Endodermal cell (in vitro differentiated cells): ENCODE measurements around the gene CACTIN. TPM values are rescaled to one million over a fixed set of nuclear protein-coding genes. Genes with fewer than 3 reads are reported as not detected.

Experiments used
- DNase-seq: peaks from one replicate; pipeline ENCODE4 v3.0.0-alpha.2; 2017
- H3K27ac ChIP-seq: 2 replicates; pipeline ENCODE4 v1.5.1; 2013; ENCODE audit warnings: mild to moderate bottlenecking, low read depth, low read length, moderate library complexity
- H3K27me3 ChIP-seq: 2 replicates; pipeline ENCODE4 v1.6.1; 2013; ENCODE audit warnings: mild to moderate bottlenecking, low read length, moderate library complexity; ENCODE audit not compliant: insufficient read depth, control insufficient read depth, poor library complexity, severe bottlenecking
- H3K36me3 ChIP-seq: 2 replicates; pipeline ENCODE4 v1.7.0; 2013; ENCODE audit warnings: mild to moderate bottlenecking, low read length, moderate library complexity; ENCODE audit not compliant: control insufficient read depth, insufficient read depth
- H3K4me1 ChIP-seq: one replicate; pipeline ENCODE4 v1.7.0; 2013; ENCODE audit warnings: low read length; ENCODE audit not compliant: control insufficient read depth, insufficient read depth
- H3K4me3 ChIP-seq: 2 replicates; pipeline ENCODE4 v1.5.1; 2013; ENCODE audit warnings: mild to moderate bottlenecking, low read length, moderate library complexity
- H3K9ac ChIP-seq: 2 replicates; pipeline ENCODE4 v1.6.1; 2013; ENCODE audit warnings: mild to moderate bottlenecking, low read length, moderate library complexity; ENCODE audit not compliant: poor library complexity, severe bottlenecking; ENCODE audit errors: extremely low read depth
- H3K9me3 ChIP-seq: 2 replicates; pipeline ENCODE4 v1.6.1; 2013; ENCODE audit warnings: mild to moderate bottlenecking, low read length, moderate library complexity; ENCODE audit not compliant: control insufficient read depth
- H3K27ac Mint-ChIP-seq: 2 replicates; pipeline ENCODE4 v1.8.0; 2020; ENCODE audit warnings: mixed read lengths
- H3K27me3 Mint-ChIP-seq: 2 replicates; pipeline ENCODE4 v1.8.0; 2021; ENCODE audit warnings: mild to moderate bottlenecking, mixed read lengths; ENCODE audit not compliant: insufficient read depth
- H3K36me3 Mint-ChIP-seq: 2 replicates; pipeline ENCODE4 v1.8.0; 2020; ENCODE audit warnings: low read depth, mixed read lengths
- H3K4me1 Mint-ChIP-seq: 2 replicates; pipeline ENCODE4 v1.8.0; 2020; ENCODE audit warnings: mixed read lengths
- H3K4me3 Mint-ChIP-seq: 2 replicates; pipeline ENCODE4 v1.8.0; 2020; ENCODE audit warnings: mild to moderate bottlenecking, moderate library complexity, mixed read lengths
- H3K9me3 Mint-ChIP-seq: 2 replicates; pipeline ENCODE4 v1.8.0; 2020; ENCODE audit warnings: mild to moderate bottlenecking, mixed read lengths
- CTCF ChIP-seq: fragments of 200-600 bp; sonication (generic); conservative IDR thresholded peaks from 2 replicates; pipeline ENCODE4 v1.5.0; 2021; ENCODE audit warnings: antibody characterized with exemption, mild to moderate bottlenecking
- WGBS, 2 experiments: methylation state at CpG; one replicate each; pipeline versions ENCODE4 v1.1.5 to v1.1.7; 2013; ENCODE audit warnings: missing lambda C conversion rate in 2 of 2, mixed read lengths in 1 of 2; ENCODE audit not compliant: insufficient coverage in 1 of 2, insufficient read length in 1 of 2; 5-methylcytosine and 5-hydroxymethylcytosine counted together
- total RNA-seq, 2 donors: library from RNA; stranded (reverse); fragmentation: NEBNext Ultra II Directional in 1 of 2; extraction: Animal tissue kit (Norgen Biotek cat#: 25700) in 1 of 2; gene quantifications; 2 replicates in 1 of 2; 3 replicates in 1 of 2; pipeline ENCODE4 v1.2.1, GENCODE V29; 2021

CACTIN gene
- total RNA-seq, 2 donors from 2014 or later, result 31.5 to 33.5 TPM

GRCh38 chr19:3673506-3674439, 47.2 kb upstream of the CACTIN start:
- H3K4me3 Mint-ChIP-seq, result no peak overlapping the region
- peak overlapping the region; percentile 30 for H3K27ac Mint-ChIP-seq
- no peaks in the 10 kb centered on the region for H3K9me3 Mint-ChIP-seq
- Histone ChIP-seq H3K27ac (no peak overlapping the region), H3K9ac (no peak overlapping the region), H3K27me3 (no peaks in the 10 kb centered on the region), H3K36me3 (no peaks in the 10 kb centered on the region), H3K9me3 (no peaks in the 10 kb centered on the region), H3K4me3 (no peak overlapping the region), H3K4me1 (no peaks in the 10 kb centered on the region)
- peaks cover 11% of the 10 kb centered on the region for H3K4me1 Mint-ChIP-seq
- DNase-seq, result peak; percentile 37
- TF ChIP-seq CTCF, result no peak
- peaks cover 11% of the 10 kb centered on the region for H3K36me3 Mint-ChIP-seq
- 89 to 94% methylated on average over 18 to 33 of the region's 34 CpGs for WGBS, 2 experiments
- no peaks in the 10 kb centered on the region for H3K27me3 Mint-ChIP-seq

- Mint-ChIP-seq H3K36me3 (peaks cover 11% of the 10 kb centered on the region), H3K27me3 (no peaks in the 10 kb centered on the region), H3K4me1 (peaks cover 11% of the 10 kb centered on the region), H3K4me3 (no peak overlapping the region), H3K9me3 (no peaks in the 10 kb centered on the region), H3K27ac (peak overlapping the region; percentile 48)
- Histone ChIP-seq H3K9me3 (no peaks in the 10 kb centered on the region), H3K4me1 (no peaks in the 10 kb centered on the region), H3K27me3 (no peaks in the 10 kb centered on the region), H3K36me3 (no peaks in the 10 kb centered on the region), H3K4me3 (no peak overlapping the region), H3K9ac (no peak overlapping the region), H3K27ac (no peak overlapping the region)
- WGBS, 2 experiments, result 83 to 89% methylated on average over 4 to 12 of the region's 13 CpGs
- peak; percentile 36 for TF ChIP-seq CTCF
- peak; percentile 76 for DNase-seq
Observed at GRCh38 chr19:3672993-3673392, 46.4 kb upstream of the CACTIN start.

GRCh38 chr19:3672575-3672948, 46.0 kb upstream of the CACTIN start:
- H3K36me3 Mint-ChIP-seq, result peaks cover 11% of the 10 kb centered on the region
- DNase-seq, result peak; percentile 40
- Histone ChIP-seq H3K4me1 (no peaks in the 10 kb centered on the region), H3K4me3 (no peak overlapping the region), H3K9ac (no peak overlapping the region), H3K27me3 (no peaks in the 10 kb centered on the region), H3K27ac (no peak overlapping the region), H3K9me3 (no peaks in the 10 kb centered on the region), H3K36me3 (no peaks in the 10 kb centered on the region)
- H3K4me3 Mint-ChIP-seq, result no peak overlapping the region
- TF ChIP-seq CTCF, result no peak
- H3K27ac Mint-ChIP-seq, result peak overlapping the region; percentile 44
- peaks cover 11% of the 10 kb centered on the region for H3K4me1 Mint-ChIP-seq
- H3K27me3 Mint-ChIP-seq, result no peaks in the 10 kb centered on the region
- WGBS, 2 experiments, result 95 to 100% methylated on average over 6 to 7 of the region's 8 CpGs
- H3K9me3 Mint-ChIP-seq, result no peaks in the 10 kb centered on the region
